GM18858 (cell line): ENCODE results near the gene LPIN3.

Source experiments
- ATAC-seq: cut with Tn5 transposase; IDR thresholded peaks from one replicate; pipeline ENCODE4 v1.9.1; 2021; ENCODE audit not compliant: unreplicated experiment

LPIN3 gene

GRCh38 chr20:41364967-41365765, 24.5 kb downstream of the LPIN3 start:
- ATAC-seq: no peak

- no peak for ATAC-seq
These were observed 25.3 kb downstream of the LPIN3 start for GRCh38 chr20:41365777-41366545.

DNA sequence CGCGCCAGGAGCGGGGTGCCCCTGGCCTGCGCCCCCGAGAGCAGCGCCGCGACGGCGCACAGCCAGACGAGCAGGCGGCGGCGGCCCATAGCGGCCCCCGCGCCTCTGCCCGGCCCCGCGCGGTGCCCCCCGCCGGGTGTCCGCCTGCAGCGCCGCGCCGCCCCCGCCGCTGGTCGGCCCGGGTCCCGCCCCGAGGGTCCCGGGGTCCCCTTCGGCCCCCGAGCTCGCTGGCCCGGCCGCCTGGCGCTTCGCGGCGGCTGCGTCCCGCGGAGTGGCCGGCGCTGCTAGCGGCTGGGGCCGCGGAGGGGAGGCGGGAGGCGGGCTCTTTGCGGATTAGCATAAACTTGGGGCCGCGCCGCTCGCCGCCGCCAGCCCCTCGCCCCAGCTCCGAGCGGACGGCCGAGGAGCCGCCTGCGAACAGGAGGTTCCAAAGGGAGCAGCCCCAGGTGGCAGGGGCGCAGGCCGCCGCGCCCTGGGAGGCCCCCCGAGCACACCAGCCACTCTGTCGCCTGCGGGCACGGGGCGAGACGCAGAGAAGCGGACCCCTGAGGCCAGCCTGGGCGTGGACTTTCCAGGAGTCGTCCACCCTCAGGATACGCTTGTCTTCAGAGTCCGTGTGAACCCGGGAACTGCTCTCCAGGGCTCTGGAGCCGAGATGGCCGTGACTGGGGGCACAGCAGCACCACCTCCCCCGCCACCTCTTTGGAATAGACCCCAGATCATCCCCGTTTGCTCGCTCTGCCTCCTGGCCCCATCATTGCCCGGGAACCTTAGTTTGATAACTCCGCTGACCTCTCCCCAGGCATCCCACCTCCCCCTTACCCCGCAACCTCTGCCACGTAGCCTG, 26.1 kb downstream of the LPIN3 start, which contains the start of gene EMILIN3:
Gene EMILIN3, minus strand, starts transcription at position 273 of the 847 bp plus-strand sequence. Its CDS starts 184 bp downstream, at position 89.
- ATAC-seq: no peak

DNA sequence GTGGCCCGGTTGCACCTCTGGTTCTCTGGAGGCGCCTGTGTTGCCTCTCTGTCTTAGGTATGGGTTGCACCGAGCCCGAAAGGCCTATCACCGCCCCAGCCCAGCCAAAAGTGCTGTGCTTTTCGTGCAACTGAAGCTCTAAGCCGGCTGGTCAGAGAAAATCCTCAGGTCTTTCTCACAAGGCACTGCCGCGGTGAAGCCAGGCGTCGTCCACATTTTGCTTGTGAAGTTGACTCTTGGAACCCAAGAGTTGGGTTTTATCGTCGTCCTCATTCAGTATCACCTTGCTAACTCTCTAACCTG, 26.7 kb downstream of the LPIN3 start:
- no peak for ATAC-seq

DNA sequence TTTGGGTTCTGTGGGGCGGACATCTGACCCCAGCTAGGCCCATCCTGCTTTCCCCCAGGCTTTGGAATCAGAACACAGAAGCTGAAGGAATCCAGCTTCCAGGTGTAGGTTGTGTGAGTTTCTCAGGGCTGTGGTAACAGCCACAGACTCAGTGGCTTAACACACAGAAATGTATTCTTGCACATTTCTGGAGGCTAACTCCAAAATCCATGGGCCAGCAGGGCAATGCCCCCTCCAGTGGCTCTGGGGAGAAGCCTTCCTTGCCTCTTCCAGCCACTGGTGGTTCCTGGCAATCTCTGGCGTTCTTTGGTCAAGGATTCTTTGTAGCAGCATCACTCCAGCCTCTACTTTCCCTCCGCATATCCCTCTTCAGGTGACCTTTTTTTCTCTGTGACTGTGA, 27.3 kb downstream of the LPIN3 start:
- ATAC-seq: no peak

- no peak for ATAC-seq
These were observed 29.1 kb downstream of the LPIN3 start for GRCh38 chr20:41369673-41370072.

DNA sequence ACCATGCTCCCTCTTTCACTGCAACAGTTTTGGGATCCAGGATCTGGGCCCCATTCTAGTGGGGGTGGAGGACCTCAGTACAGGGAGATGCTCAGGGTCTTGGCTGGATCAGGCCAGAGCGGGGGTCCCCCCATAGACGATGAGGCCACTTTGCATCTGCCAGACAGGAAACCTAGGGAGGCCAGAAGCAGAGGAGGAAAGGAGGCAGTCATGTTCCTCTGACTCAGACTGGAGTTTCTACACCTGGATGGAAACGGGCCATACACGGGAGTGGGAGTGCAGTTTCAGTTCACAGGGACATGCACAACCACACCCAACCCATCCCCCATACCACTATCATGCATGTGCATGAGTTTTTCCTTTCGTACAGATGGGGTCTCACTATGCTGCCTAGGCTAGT, 29.6 kb downstream of the LPIN3 start:
- no peak for ATAC-seq

DNA sequence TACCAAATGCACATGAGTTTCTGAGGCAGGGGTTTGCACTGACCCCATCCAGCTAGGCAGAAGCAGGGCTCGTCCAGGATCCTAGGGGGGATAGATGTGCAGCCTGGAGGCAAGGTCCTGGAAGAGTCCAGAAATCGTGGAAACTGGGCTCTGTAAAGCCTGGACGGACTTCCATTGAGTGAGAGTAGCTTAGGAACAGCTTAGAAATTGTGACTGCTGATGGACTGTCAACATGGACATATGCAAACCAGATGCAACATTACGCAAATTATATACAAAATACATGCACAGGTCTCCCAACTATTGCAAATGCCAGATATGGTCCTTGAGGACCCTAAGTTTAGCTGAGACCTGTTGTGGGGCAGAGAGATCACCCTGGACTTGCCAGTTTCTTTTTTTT, 30.8 kb downstream of the LPIN3 start:
- ATAC-seq: no peak

- ATAC-seq: no peak
These were observed 32.7 kb downstream of the LPIN3 start for GRCh38 chr20:41373251-41373783.

DNA sequence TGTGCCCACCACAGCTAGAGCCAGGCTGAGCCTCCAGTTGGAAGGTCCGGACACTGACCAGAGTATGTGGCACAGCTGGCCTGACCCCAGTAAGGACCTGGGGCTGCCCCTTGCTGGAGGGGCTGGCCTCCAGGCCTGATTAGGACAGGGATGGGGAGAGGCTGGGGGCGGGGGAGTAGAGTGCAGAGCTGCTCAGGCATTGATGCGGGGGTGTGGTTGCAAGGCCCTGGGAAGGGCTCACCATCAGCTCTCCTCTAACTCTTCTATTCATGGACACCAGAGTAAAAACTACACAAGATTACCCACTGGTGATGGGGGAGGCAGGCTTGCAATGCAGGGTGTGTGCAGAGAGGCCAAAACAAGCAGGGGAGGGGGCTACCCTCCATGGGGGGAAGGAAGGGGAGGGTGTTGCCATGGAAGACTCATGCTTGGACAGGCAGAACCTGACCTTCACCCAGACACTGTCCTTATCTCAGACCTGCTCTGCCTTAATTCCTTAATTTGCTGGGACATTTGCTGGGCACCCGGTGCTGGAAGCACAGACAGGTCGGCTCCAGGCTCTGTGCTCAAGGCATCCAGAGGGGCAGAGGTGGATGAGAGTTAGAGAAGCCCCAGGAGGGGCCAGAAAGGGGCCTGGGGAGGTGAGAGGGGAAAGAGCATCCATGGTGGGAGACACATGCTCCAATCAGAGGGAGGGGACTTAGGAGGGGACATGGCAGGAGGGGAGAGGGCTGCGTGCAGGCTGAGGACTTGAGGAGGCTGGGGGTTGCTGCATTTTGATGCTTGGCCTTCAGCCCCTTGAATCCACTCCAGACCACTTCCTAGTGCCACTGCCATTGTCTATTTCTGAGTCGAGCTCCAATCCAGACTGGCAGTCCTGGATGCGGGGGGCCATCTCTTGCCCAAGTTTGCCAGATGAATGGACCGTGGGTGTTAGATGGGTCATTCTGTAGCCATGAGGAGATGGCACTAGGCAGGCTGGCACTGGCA, 33.6 kb downstream of the LPIN3 start:
- no peak for ATAC-seq

- ATAC-seq: no peak
These were observed 35.2 kb downstream of the LPIN3 start for GRCh38 chr20:41375846-41376245.

DNA sequence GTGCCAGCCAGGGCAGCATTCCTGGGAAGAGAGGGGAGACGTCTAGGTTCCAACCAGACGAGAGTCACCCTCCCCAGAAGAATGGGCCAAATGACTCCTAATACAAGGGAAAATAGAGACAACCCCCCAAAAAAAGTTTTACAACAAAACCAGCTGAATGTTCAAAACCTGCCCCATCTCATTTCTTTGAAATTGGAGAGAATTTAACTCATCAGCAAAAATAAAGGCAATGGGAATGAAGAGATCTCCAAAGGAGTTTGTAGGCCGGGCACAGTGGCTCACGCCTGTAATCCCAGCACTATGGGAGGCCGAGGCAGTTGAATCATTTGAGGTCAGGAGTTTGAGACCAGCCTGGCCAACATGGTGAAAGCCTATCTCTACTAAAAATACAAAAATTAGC, 35.7 kb downstream of the LPIN3 start:
- ATAC-seq: no peak

DNA sequence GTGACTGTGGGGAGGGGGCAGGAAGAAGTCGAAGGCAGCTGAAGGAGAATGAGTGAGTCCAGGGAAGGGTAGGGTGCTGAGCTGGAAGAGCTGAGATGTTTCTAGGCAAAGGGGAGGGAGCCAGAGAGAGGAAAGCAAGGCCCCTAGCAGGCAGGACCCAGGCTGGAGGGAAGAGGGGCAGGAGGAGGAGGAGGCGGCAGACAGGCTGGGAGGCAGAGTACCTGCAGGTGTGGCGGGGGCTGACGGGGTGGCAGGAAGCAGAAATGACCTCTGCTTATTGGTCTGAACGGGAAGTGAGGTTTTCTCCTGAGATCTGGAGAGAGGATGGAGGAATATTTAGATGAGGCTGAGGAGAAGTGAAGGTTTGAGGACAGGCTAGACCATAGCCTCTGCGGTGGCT, 36.7 kb downstream of the LPIN3 start:
- no peak for ATAC-seq

GRCh38 chr20:41379551-41379950, 38.9 kb downstream of the LPIN3 start:
- no peak for ATAC-seq

DNA sequence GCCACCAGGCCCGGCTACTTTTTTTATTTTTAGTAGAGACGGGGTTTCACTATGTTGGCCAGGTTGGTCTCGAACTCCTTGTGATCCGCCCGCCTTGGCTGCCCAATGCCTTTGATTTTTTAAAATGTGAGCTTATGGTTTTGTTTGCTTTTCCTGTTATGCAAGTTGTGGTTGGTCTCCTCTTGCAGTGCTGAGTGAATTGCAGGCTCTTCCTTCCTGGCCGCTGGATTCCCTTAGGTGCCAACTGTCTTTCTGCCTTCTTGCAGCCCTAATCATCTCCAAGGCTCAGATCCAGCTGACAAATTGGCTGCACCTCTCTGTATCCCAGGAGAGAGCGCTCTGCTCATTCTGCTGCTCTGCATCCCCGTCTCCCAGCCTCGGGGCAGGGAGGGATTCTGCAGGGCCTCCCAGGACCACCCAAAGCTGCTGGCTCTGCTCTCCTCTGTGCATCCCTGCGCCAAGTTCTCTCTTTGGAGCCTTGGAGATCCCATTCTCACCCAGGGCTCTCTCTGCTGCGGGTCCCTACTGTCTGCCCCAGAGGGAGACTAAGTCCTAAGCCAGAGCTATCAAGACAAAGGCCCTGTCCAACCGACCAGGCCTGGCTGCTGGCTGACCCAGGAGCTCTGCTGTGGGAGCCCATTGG, 40.1 kb downstream of the LPIN3 start:
- ATAC-seq: no peak

GRCh38 chr20:41382791-41383305, 42.2 kb downstream of the LPIN3 start:
- no peak for ATAC-seq

DNA sequence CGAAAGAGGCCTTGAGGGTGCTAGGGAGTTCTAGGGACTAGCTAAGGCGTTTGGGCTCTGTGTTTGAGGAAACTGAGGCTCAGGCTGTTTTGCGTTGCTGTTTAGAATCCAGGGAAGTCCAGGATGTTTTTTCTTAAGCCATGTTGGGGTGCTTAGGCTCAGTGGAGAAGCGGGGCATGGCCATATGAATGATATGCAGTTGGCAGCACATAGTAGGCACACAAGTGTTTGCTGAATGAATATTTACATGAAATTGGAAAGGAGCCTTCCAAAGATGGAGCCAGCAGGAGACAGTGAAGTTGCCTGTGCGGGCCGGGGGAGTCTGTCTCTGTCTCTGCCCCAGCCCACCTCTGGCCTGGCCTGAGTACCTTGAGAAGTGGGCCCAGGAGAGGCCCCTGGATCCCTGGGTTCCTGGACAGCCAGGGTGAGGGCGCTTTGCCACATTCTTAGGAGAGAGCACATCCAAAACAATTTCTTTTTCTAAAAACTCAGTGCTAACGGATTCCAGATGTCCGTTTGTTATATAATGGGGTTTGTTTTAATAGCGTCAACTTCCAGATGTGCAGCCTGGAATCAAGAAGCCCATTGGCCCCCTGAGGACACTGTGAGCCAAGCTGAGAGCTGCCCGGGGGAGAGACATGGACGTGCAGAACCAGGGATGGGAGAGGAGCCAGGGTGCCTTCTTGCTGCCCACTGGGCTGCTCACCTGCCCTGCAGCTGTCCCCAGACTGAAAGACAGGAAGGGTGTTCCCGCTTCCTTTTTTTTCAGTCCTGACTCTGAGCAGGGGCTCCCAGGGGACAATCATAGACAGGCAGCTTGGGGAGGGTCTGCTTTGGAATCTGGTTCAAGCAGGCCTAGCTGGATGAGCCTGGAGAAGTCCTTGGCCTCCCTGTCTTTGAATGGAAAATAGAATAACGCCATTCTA, 46.1 kb downstream of the LPIN3 start:
- no peak for ATAC-seq

DNA sequence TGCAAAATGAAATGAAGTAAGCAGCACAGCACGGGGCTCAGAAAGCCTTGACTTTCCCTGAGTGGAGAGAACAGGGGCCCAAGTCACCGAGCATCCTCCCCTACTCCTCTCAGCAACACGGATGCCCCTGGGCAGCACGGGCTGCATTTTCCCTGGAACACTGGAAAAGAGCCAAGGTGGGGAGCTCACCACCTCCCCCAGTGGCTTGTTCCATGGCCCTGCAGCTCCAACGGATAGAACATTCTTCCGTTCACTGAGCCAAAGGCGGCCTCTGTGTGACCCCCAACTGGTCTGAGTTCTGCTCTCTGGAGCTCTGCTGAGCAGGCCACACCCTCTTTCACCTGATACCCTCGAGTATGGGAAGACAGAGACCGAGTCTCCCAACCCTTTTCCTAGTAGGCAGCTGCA, 46.8 kb downstream of the LPIN3 start:
- no peak for ATAC-seq
